Endothelial cell of umbilical vein (primary cell): ENCODE data around the gene SPEM2. TPM values are rescaled to one million over a fixed set of nuclear protein-coding genes. Genes with fewer than 3 reads are reported as not detected.

ENCODE experiments used
- BruUV-seq: library from RNA; stranded (reverse); fragments of 400-500 nt; replicated peaks from 2 replicates; lab custom pipeline; 2021; lab: Mats Ljungman, UMichigan
- CTCF ChIA-PET: fragments of 300-600, 350-600 bp; sonication (Branson Sonifier 250); formaldehyde crosslinking; loops from one replicate; lab custom pipeline; 2021; ENCODE audit warnings: antibody characterized with exemption, inconsistent platforms; lab: Charles Lee
- POLR2A ChIA-PET: fragments of 300-600, 350-600 bp; sonication (Branson Sonifier 250); formaldehyde crosslinking; loops from one replicate; lab custom pipeline; 2021; ENCODE audit warnings: antibody characterized with exemption, inconsistent platforms; lab: Charles Lee
- DNase-seq: peaks from one replicate; pipeline ENCODE4 v3.0.0-alpha.2; 2011; ENCODE audit warnings: low read depth, low spot score
- FAIRE-seq: peaks from 2 replicates; lab custom pipeline; 2011; peaks lifted over from hg19 to GRCh38; lab: Jason Lieb, UNC
- H2AFZ ChIP-seq: 2 replicates; pipeline ENCODE4 v1.6.0; 2012; ENCODE audit warnings: low read depth, low read length, control low read depth, inconsistent platforms
- H3K27ac ChIP-seq: 2 replicates; pipeline ENCODE4 v1.5.1; 2011; ENCODE audit warnings: low read depth, mild to moderate bottlenecking, control low read depth, low read length, moderate library complexity; ENCODE audit not compliant: insufficient read depth
- H3K27me3 ChIP-seq, 2 experiments: 2 replicates each; pipeline versions ENCODE4 v1.6.0 to v1.6.1; 2011; ENCODE audit warnings: low read length in 2 of 2, mixed read lengths in 1 of 2; ENCODE audit not compliant: control insufficient read depth in 2 of 2, insufficient read depth in 2 of 2
- H3K36me3 ChIP-seq, 2 experiments: 2 replicates in 1 of 2; 3 replicates in 1 of 2; pipeline ENCODE4 v1.5.1; 2011; ENCODE audit warnings: low read length in 2 of 2, mild to moderate bottlenecking in 1 of 2, moderate library complexity in 1 of 2; ENCODE audit not compliant: control insufficient read depth in 2 of 2, insufficient read depth in 2 of 2; ENCODE audit errors: extremely low read depth in 1 of 2
- H3K4me1 ChIP-seq: 3 replicates; pipeline ENCODE4 v1.5.1; 2011; ENCODE audit warnings: mild to moderate bottlenecking, low read length; ENCODE audit not compliant: control insufficient read depth, insufficient read depth; ENCODE audit errors: extremely low read depth
- H3K4me2 ChIP-seq: 2 replicates; pipeline ENCODE4 v1.6.1; 2011; ENCODE audit warnings: low read length, control low read depth, mixed read lengths; ENCODE audit not compliant: insufficient read depth
- H3K4me3 ChIP-seq, 3 experiments: fragments of 200-600 bp in 1 of 3; sonication (generic), shearing (Covaris generic) in 1 of 3; replicated peaks in 1 of 3; 2 replicates each; pipeline ENCODE4 v1.5.1; 2011 to 2016; ENCODE audit warnings: control low read depth in 3 of 3, low read length in 3 of 3, mild to moderate bottlenecking in 2 of 3, inconsistent platforms in 1 of 3, low read depth in 1 of 3, moderate library complexity in 1 of 3; ENCODE audit not compliant: insufficient read depth in 1 of 3
- H3K79me2 ChIP-seq: 2 replicates; pipeline ENCODE4 v1.6.0; 2012; ENCODE audit warnings: low read length, inconsistent platforms; ENCODE audit not compliant: control insufficient read depth, insufficient read depth
- H3K9ac ChIP-seq: replicated peaks from 2 replicates; pipeline ENCODE3; 2011; ENCODE audit warnings: low read length, control low read depth; ENCODE audit not compliant: insufficient read depth; ENCODE audit errors: extremely low read depth
- H3K9me1 ChIP-seq: replicated peaks from 3 replicates; pipeline ENCODE4 v1.6.0; 2011; ENCODE audit warnings: mild to moderate bottlenecking, low read length; ENCODE audit not compliant: control insufficient read depth, insufficient read depth; ENCODE audit errors: extremely low read depth
- H3K9me3 ChIP-seq: replicated peaks from 2 replicates; pipeline ENCODE4 v1.5.1; 2012; ENCODE audit warnings: low read length, inconsistent platforms; ENCODE audit not compliant: control insufficient read depth, insufficient read depth
- H4K20me1 ChIP-seq: replicated peaks from 2 replicates; pipeline ENCODE3; 2011; ENCODE audit warnings: mild to moderate bottlenecking, low read length; ENCODE audit not compliant: control insufficient read depth, insufficient read depth; ENCODE audit errors: extremely low read depth
- CTCF ChIP-seq, 2 donors: IDR thresholded peaks; 1 replicate in 1 of 2; 2 replicates in 1 of 2; pipeline ENCODE4 v1.5.1; 2011; ENCODE audit warnings: low read length in 2 of 2, mild to moderate bottlenecking in 2 of 2, moderate library complexity in 2 of 2, control low read depth in 1 of 2, inconsistent platforms in 1 of 2, low read depth in 1 of 2; ENCODE audit not compliant: insufficient read depth in 1 of 2; ENCODE audit errors: extremely low read depth in 1 of 2
- EZH2 ChIP-seq: IDR thresholded peaks from 2 replicates; pipeline ENCODE4 v1.6.1; 2012; ENCODE audit warnings: borderline replicate concordance, low read depth, mild to moderate bottlenecking, moderate library complexity, low read length, inconsistent platforms; ENCODE audit not compliant: severe bottlenecking
- FOS ChIP-seq: IDR thresholded peaks from 2 replicates; pipeline ENCODE4 v1.6.1; 2011; ENCODE audit warnings: mild to moderate bottlenecking, low read length, moderate library complexity, borderline replicate concordance; ENCODE audit not compliant: insufficient read depth
- GATA2 ChIP-seq: IDR thresholded peaks from 2 replicates; pipeline ENCODE4 v1.7.0; 2011; ENCODE audit warnings: low read depth, mild to moderate bottlenecking, moderate library complexity, mixed read lengths, low read length; ENCODE audit not compliant: insufficient read length, insufficient read depth
- JUN ChIP-seq: IDR thresholded peaks from 2 replicates; pipeline ENCODE4 v1.6.1; 2011; ENCODE audit warnings: borderline replicate concordance, low read depth; ENCODE audit not compliant: insufficient read length, insufficient read depth
- MAX ChIP-seq: IDR thresholded peaks from 2 replicates; pipeline ENCODE4 v1.6.1; 2011; ENCODE audit not compliant: insufficient read depth, insufficient read length
- MYC ChIP-seq: IDR thresholded peaks from one replicate; pipeline ENCODE4 v1.6.1; 2011; ENCODE audit warnings: mild to moderate bottlenecking, low read depth, low read length
- POLR2A ChIP-seq: IDR thresholded peaks from 2 replicates; pipeline ENCODE4 v1.6.1; 2012; ENCODE audit warnings: low read depth, mild to moderate bottlenecking, control low read depth, low read length
- POLR2AphosphoS5 ChIP-seq: IDR thresholded peaks from 2 replicates; pipeline ENCODE4 v1.6.1; 2012; ENCODE audit warnings: low read depth, mild to moderate bottlenecking, control low read depth, low read length, moderate library complexity; ENCODE audit not compliant: insufficient read depth
- dilution Hi-C: fragments of 300-500 bp; cut with MboI; formaldehyde crosslinking; loops from one replicate; pipeline ENCODE4 v1.15.0; 2019; ENCODE audit warnings: low sequenced_read_pairs; ENCODE audit not compliant: extremely low pct_ligation_motif_present
- intact Hi-C: fragments of 100-400 bp; cut with micrococcal nuclease; formaldehyde crosslinking; loops from one replicate; pipeline ENCODE4 v1.10.0; 2022
- polyA plus RNA-seq, 4 experiments: library from polyadenylated mRNA; depleted of rRNA in 3 of 4; stranded (reverse) in 3 of 4; unstranded in 1 of 4; fragments of >200 nt; gene quantifications; 2 replicates each; pipeline versions ENCODE4 v1.2.1 to v1.2.3, GENCODE V29; 2011 to 2012; ENCODE audit warnings: missing spikeins in 1 of 4
- total RNA-seq: library from RNA; stranded (reverse); gene quantifications from 2 replicates; pipeline ENCODE4 v1.2.3, GENCODE V29; 2021

Gene SPEM2
- total and polyA plus RNA-seq, 2 donors (not counting 3 experiments of a cell fraction or from before 2014, with no cell fraction given), result not detected

GRCh38 chr17:7427549-7427948, 2.1 kb downstream of the SPEM2 start:
- ChIA-PET CTCF (interaction anchor here (0.8 kb wide), 1 partner anchor 37 kb away, joined by 3 read pairs; no protein-coding TSS in a partner anchor), POLR2A (no interaction called here)
- no TSS peak for BruUV-seq
- Histone ChIP-seq H3K4me3 (no peak overlapping the region), H3K9me3 (no peaks in the 10 kb centered on the region), H3K79me2 (no peaks in the 10 kb centered on the region), H3K27ac (no peak overlapping the region), H3K9ac (no peak overlapping the region), H3K4me1 (no peaks in the 10 kb centered on the region), H3K4me2 (no peak overlapping the region), H2AFZ (no peak overlapping the region), H3K9me1 (no peaks in the 10 kb centered on the region), H3K36me3 (no peaks in the 10 kb centered on the region), H3K27me3 (no peaks in the 10 kb centered on the region), H4K20me1 (no peaks in the 10 kb centered on the region)
- dilution Hi-C loops (no loop called here), intact Hi-C loops (no loop called here)
- TF ChIP-seq GATA2 (no peak), POLR2A (no peak), CTCF (IDR thresholded peaks at IDR 0.05; ENCODE audit: extremely low read depth in 1 of 2, insufficient read depth in 1 of 2, low read depth in 1 of 2, low read length in 2 of 2) (no peak), POLR2AphosphoS5 (no peak), FOS (no peak), MYC (no peak), JUN (no peak), MAX (no peak), EZH2 (no peak)
- FAIRE-seq (no peak), DNase-seq (no peak)
